Stimulated activated CD4-positive, alpha-beta T cell treated with anti-CD3 and anti-CD28 coated beads, Interleukin-2, amount 100 ng/mL, for 4 hours (primary cell): ENCODE results near the gene ERCC2.

ENCODE experiments used
- DNase-seq: peaks from one replicate; pipeline ENCODE4 v3.0.0-alpha.2; 2020; ENCODE audit warnings: low read depth

The ERCC2 gene

DNA sequence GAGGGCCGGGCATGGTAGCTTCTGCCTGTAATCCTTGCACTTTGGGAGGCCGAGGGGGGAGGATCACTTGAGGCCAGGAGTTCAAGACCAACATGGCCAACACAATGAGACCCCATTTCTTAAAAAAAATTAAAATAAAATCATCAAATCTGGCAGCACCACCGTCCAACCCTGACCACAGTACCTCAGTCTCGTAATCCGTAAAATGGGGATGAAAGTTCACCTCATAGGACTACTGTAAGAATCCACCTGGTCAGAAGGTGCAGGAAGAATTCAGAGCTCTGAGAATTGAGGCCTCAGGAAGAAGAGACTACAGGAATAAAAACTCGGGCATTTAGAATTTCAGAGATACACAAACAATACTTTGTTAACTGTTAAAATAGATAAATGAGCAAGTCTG, 31.4 kb upstream of the ERCC2 start:
- DNase-seq, result no peak

DNA sequence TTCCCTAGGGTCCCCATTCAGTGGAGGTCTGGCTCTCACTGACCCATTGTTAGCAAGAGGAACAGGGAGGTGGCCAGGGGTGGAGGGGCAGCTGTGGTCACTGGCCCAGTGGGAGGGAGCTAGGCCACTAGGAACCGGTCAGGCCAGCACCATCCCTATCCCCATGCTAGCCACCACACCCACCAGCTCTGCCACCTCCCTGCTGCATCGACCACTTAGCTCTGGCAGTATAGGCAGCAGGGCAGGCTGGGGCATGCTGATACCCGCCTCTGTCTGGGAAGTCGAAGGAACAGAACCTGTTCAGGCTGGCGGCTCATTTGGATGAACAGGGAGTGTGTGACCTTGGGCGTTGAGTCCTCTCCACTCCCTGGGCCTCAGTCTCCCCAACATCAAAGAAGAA, 29.8 kb upstream of the ERCC2 start:
- DNase-seq, result no peak

DNA sequence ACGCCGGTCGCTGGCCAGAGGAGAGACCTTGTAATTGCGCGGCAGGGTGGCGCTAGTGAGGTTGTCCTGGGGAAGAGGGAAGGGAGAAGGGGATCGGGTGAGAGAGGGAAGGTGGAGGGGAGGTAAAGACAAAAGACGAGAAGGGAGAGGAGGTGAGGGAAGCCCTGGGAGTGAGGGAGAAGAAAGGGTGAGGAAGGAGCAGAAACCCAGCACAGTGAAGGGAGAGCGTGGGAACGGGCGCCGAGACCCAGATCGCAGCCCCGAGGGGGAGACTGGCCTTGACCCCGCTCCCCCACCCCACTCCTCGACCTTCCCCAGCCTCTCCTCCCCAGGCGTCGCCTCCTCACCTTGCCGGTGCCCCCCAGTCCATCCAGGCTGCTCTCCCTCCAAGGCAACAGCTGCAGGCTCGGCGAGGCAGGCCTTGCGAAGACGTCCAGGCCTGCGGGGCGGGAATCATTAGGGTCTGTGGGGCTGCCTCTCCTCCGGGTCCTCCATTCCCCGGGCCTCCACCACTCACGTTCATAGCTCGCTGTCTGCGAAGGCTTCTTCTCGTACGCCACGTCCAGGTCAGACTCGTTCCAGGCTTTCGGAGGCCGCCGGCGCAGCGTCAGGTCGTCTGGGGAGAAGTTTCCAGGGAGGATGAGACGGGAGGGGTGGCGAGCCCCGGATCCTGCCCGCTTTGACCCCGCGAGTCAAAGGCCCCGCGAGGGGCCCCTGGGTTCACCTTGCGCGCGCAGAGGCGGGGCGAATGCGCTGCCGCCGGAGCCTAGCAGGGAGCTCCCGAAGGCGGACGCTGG, 25.6 kb upstream of the ERCC2 start:
- no peak for DNase-seq

DNA sequence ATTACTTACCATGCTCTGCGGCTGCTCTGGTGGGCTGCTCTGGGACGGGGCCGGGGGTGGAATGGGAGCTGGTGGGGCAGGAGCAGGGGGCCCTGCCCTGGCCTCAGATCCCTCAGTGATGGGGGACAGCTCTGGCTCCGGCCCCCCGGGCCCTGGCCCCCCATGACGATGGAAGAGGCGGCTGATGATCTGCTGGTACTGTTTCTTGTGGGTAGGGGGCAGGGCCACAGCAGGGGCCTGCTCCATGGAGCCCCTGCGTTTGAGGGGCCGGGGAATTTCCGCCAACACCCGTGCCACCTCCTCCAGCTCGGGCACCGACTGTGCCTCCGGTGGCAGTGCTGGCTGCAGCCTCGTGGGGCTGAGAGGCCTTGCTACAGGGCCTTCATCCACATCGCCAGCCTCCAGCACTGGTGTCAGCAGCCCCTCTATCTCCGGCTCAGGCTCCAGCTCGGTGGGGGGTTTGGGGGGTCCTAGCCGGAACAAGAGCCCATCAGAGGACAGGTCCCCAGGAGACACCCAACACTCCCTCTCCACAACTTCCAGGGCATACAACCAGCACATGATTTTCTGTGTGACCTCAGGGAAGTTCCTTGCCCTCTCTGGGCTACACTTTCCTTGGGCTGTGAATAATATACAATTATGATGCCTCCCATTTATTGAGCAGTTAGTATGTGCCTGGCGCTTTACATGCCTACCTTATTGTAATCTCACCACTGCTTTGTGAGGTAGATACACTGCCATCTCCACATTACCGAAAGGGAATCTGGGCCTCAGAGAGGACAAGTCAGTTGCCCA, 21.7 kb upstream of the ERCC2 start:
- no peak for DNase-seq

DNA sequence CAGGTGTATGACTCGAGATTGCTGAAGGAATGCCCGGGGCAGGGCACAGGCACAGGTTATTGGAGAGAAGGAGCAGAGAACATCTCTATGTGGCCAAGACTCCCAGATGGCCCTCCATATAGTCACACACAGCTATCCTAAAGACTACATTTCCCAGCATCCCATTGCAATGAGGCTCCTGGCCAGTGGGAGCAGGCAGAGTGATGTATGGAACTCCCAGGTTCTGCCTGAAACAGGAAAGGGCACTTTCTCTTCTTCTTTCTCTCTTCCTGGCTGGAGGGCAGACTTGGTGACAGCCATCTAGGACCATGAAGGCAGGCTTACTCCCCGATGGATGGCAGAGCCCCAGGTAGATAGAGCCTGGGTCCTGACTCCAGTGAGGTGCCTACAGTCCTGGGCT, 21.0 kb upstream of the ERCC2 start:
- DNase-seq, result no peak

DNA sequence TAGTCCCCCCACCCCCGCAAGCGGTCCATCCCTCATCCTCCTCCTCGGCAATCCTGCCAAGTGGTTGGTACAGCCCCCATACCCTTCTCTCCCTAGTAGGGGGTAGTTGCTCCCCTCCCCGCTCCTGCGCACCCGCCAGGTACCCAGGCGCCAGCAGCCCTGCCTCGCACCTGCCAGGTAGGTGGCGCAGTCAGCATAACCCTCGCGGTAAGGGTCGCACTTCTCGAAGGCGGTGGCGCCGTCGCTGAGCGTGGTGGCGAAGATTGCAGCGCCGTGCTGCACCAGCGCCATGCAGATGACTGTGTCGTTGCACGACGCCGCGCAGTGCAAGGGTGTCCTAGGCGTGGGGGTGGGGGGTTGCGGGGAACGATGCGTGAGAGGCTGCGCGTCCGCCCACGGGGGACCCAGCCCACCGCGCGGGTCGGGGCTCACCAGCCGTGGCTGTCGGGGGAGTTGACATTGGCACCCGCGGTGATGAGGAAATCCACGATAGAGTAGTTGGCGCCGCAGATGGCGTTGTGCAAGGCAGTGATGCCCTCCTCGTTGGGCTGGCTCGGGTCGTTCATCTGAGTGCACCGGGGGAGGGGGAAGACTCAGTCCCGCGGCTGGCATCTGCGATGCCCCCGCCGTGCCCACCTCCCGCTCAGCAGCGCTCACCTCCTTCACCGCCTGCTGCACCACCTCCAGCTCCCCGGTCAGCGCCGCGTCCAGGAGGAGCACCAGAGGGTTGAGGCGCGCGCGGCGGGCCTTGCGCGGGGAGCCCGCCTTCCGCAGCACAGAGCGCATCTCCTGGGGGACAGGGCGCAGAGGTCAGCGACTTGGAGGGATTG, 15.2 kb upstream of the ERCC2 start:
- no peak for DNase-seq

DNA sequence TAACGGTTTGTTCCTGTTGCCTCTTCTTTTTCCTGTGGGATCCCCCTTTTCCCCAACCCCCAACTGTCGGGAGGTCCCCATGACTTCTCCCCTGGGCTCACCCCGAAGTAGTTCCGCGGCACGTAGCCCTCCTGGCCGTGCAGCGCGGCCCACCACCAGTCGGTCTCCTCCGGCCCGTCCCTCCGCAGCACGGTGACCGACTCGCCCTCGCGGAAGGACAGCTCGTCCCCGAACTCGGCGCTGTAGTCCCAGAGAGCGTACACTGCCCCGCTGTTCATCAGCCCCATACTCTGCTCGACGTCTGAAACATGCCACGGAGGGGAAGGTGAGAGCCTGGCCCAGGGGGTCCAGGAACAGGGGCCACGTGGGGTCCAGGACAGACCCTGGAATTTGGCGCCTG, 12.1 kb upstream of the ERCC2 start:
- DNase-seq, result no peak

DNA sequence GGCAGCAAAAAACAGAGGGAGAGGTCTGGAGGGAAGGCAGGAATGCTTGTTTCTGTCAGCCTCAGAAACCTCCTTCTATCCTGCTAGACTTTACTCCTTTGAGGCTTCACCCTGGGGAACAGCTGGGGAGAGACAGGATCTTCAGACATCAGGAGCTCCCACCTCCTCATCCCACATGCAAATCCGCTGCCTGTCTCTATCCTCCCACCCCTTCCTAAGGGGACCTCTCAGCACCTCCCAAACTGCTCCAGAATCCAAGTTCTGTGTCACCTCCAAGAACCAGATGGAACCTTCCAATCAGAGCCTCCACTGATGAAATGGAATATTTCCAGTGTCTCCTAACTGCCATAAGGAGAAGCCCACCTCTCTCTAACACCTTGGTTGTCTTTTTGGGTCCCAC, 9.7 kb upstream of the ERCC2 start:
- DNase-seq, result no peak

DNA sequence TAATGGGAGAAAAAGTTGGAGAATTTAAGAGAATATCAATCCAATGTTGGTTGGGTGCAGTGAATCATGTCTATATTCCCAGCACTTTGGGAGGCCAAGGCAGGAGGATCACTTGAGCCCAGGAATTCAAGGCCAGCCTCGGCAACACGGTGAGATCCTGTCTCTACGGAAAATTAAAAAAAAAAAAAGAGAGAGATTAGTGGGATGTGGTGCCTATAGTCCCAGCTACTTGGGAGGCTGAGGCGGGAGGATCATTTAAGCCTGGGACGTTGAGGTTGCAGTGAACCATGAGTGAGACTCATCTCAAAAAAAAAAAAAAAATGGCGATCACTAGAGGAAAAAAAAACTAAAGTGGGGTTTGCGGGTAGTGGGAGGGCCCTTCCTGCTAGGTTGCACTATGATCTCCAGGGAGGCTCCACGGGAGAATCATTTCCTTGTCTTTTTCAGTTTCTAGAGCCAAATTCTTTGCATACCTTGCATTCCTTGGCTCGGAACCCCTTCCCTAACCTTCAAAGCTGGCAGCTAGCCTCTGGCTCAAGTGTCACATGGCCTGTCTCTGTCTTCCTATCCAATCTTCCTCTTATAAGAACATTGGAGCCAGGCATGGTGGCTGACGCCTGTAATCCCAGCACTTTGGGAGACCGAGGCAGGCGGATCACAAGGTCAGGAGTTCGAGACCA, 5.8 kb upstream of the ERCC2 start:
- no peak for DNase-seq

DNA sequence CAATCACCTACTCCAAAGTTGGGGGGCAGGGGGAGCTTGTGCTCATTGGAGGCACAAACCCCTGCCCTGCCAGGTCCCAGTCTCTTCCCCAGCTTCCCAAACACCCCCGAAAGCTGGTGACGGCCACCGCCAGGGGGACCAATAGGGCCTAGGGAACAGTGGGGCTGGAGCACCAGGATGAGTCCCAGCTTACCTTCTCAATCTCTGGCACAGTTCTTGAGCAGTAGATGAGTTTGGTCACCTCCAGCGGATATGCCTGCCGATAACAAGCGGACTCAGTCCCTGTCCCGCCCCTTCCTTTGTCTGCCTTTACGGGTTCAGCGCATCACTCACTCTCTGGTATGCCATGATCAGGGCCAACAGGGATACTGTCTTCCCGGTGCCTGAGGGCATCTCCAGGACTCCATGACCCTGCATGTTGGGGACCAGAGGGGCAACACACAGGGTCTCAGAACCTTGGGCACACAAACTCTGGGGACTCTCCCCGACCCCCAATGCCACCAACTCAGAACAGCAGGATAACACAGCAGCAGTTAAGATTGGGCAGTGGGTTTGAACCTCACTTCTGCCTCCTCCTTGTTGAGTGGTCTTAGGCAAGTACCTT, 1.5 kb downstream of the ERCC2 start:
- DNase-seq, result no peak

DNA sequence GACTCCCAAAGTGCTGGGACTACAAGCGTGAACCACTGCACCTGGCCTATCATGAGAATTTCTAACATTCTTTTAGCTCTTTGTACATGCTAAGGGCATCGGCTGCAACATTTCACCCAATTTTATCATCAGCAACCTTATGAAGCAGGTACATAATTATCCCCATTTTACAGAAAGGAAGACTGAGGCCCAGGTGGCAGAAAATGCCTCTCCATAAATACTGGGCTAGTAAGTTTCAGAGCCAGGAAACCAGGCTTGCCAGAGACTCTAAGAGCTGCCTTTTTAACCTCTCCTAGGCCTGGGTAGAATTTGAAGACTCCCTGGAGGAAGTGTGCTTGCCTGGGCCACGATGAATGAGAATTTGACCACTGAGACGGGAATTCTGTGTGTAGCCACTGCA, 2.2 kb downstream of the ERCC2 start:
- DNase-seq, result no peak

DNA sequence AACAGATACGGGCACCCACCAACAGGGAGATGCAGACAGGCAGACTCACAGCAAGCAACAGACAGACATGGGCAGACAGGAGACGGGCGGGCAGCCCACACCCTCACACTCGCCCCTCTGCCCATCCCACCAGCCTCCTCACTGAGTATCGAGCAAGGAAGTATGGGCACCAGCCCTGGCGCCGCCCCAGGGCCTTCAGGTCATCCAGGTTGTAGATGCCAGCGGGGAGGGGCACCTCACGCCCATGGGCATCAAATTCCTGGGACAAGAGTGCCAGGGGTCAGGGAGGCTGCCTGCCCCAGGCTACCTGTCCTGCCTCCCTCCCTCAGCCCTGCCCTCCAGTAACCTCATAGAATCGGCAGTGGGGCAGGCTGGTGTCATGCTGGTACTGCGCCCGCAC, 5.7 kb downstream of the ERCC2 start:
- DNase-seq, result no peak

DNA sequence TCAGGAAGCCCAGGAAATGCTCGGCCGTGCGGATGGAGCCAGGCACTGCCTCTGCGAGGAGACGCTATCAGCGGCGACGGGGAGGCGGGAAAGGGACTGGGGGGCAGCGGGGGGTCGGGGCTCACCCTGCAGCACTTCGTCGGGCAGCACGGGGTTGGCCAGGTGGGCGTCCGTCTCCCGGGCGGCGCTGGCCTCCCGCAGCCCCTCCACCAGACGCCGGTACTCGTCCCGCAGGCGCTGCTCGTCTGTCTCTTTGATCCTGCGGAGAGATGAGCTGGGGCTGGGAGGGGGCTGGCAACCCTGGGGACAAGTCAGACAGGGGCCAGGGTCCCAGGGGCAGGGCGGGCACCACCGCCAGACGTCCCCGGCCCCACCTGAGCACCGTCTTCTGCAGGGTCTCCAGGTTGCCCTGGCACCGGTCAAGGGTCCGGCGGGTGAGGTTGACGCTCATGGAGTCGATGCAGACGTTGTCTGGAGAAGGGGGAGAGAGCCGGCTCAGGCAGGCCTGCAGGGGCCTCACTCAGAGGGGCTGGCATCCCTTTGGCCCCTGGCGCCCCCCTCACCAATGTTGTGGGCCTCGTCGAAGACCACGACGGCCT, 6.4 kb downstream of the ERCC2 start:
- DNase-seq, result no peak

DNA sequence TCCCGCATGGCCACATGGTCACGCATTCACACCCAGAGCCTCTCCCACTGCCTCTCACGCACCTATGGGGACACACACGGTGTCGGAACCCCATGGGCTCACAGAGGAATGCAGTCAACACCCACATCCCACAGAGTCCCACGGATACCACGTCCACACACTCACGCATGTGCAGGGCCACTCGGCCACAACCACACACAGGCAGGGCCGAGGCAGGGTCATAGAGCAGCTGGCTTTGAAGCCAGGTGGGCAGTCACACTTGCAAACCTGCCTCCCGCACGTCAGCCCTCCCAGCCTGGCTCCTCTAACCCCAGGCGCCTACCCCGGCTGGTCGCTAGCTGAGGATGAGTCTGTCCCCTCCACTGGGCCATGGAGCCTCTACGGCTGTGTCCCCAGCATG, 8.1 kb downstream of the ERCC2 start:
- no peak for DNase-seq

DNA sequence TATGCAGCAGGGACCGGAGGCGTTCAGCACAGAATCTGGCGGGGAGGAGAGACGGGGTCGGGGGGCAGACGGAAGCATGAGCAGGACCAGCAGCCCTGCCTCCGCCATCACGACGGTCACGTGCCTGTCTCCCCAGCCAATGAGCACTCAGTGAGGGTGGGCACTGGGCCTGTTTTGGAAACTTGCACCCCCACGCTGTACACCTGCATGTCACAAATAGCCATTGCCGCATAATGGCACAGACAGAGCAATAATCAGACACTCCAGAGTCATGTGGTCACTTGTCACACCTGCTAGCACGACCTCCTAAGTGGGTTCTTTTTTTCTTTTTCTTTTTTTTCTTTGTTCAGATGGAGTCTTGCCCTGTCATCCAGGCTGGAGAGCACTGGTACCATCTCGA, 8.8 kb downstream of the ERCC2 start:
- DNase-seq, result no peak

DNA sequence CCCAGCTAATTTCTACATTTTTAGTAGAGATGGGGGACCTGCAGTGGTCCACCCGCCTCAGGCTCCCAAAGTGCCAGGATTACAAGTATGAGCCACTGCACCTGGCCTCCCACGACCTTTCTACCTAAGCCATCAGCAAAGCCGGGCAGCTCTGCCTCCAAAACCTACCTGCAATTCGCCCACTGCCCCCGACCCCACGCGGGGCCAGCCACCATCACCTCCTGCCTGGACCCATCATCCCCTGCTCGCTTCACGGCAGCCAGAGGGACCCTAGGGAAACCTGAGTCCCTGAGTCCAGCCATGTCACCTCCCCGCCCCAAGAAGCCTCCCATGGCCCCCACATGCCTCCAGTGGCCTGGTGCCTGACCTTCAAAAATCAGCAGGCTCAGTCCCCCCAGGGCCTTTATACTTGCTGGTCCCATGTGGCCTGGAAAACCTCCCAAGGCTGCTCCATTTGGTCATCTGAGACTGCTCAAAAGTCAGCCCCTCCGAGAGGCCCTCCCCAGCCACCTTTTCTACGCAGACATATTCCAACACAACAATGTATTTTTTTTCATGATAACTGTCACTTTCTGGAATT, 12.1 kb downstream of the ERCC2 start:
- no peak for DNase-seq

DNA sequence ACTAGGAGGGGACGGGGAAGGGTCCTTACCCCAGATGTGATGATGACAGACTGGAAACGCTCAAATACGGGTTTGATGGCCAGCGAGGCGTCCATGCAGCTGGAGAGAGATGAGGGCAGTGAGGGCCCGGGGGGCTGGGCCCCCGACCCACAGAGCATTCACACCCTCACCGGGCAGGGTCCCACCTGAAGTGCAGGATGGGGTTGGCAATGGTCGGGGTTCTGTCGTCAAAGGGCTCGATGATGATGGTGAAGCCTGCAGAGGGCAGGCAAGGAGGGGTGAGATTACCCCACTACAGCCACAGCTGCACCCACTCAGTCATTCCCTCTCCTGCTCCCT, 13.0 kb downstream of the ERCC2 start:
- no peak for DNase-seq

DNA sequence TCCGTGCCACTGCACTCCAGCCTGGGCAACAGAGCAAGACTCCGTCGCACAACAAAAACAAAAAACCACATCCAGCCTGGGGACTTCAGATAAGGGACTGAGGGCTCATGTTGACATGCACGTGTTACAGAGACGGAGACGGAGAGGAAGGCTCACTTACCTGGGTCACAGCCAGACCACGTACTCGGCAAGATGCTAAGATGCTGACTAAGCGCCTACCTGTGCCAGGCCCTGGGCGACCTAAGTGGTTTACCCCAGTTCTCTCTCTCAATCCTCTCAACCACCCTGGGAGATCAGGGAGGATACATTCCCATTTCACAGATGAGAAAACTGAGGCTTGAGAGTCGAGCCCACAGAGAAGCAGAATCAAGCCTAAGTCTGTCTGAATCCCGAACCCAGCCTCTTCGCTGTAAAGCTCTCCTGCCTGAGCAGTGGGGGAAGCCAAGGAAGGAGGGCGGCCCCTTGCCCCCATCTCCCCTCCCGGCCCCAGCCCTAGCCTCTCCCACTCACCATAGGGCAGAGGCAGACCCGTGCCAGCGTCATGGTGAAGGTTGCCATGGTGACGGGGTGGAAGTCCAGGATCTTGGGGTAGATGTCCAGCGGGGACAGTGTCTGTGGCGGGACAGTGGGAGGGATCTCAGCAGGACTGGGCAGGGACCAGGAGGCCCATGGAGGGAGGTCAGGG, 13.5 kb downstream of the ERCC2 start:
- no peak for DNase-seq

DNA sequence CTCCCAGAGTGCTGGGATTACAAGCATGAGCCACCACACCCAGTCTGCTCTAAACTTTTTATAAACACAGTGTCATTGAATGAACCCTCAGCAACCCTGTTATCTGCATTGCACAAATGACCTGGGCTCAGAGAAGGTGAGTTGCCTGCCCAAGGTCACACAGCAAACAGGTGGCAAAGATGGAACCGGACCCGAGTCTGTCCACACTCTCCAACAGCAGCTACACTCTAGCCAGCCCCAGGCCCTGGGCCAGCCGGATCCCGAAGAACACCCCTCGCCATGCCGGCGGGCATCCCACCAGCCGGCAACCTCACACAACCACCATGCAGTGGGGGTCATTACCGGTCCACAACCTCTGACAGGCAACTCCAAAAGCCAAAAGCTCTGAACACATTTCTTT, 14.5 kb downstream of the ERCC2 start:
- DNase-seq, result no peak

DNA sequence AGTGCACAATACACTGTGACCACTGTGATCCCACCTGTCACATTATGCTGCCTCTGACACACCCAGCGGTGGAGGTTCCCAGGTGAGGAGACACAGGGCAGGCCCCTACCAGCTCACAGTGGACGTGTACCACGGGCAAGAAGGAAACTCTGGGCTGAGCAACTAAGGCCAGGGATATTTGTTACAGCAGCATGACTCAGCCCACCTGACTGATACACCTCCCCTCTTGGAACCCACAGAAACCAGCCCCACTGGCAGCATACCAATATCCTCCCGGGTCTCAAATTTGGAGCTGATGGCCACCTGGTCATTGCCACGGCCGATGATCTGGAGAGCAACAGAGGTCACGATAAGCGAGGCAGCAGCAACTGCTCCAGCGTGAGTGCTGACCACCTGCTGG, 15.0 kb downstream of the ERCC2 start:
- no peak for DNase-seq
